ENCODE measurements around the gene GJE1.
A peak's percentile ranks its signal among the peaks of the same experiment; 100 is the strongest.
"Not testable (repeated sequence)": the region's sequence is repeated elsewhere in the genome, so short reads cannot be mapped to it uniquely, and the experiment has no call there.

GJE1 gene

DNA sequence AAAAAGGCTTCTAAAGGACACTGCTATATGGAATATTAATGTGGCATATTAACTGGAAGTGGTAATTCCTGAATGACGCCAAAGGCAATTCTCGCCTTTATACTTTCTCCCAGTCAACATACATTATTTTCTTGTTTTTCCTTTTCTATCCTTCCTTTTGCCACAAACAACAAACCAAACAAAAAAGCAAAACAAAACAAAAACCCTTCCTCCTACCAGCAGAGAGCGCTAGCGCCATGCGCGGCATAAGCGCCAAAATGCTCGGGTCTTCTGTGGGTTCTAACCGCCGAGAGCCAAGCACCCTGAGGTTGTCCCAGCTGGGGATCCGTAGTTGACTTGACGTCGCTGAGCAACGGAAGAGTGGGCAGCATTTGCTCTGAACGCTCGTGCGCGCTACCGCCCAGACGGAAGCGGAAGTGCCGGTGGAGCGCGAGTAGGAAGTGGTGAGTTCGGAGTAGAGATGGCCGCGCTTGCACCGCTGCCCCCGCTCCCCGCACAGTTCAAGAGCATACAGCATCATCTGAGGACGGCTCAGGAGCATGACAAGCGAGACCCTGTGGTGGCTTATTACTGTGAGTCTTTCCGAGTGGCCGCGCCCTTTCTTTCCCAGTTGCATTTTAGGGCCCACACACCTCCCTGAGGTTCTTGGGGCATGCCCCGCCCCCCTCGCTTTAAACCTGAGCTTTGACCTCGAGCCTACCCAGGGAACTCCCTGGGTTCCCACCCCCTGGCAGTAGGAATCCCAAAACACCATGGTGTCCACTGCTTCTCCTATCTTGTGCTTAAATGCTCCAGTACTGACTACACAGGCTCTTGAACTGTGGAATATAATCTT lies 14.3 kb downstream of the GJE1 start, which contains the start of the genes NMBR and VTA1:
Gene NMBR (minus strand): TSS at position 295 of the 835 bp plus-strand sequence. CDS start 58,464 bp downstream, outside the sequence.
Gene VTA1 (plus strand): TSS at position 436 of the 835 bp plus-strand sequence. CDS start 25 bp downstream, at position 461.
- no peaks in the 10 kb centered on the region for H3K27me3 ChIP-seq (ENCODE audit: control insufficient read depth, insufficient read depth, low read length)
- H3K36me3 ChIP-seq (ENCODE audit: control insufficient read depth, insufficient read depth, low read length): no peaks in the 10 kb centered on the region
- peak within 1 kb of the TSS; percentile 34 for H3K27ac ChIP-seq (ENCODE audit: low read depth, low read length)
- H3K4me1 ChIP-seq (ENCODE audit: control insufficient read depth, insufficient read depth, low read length): peaks cover 12% of the 10 kb centered on the region
- H3K4me3 ChIP-seq (ENCODE audit: low read length): peak within 1 kb of the TSS; percentile 98
- peak within 1 kb of the TSS; percentile 84 for H3K9ac ChIP-seq (ENCODE audit: low read length)

DNA sequence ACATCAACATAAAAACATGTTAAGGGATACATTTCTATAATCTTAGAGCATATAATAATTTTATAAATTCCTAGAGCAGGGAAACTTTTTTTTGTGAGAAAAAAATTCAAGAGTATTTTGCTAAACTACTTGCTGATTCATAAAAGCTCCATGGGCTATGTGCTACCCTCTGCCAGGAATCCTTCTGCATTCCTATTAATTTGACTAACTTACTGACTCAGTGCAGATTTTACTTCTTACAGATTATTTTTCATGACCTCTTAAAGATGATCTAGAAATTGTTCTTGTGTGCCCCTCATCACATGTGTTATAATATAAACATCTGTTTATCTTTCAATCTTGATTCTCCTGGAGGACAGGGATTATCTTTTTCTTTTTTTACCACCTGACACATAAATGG lies 20.0 kb downstream of the GJE1 start:
- Histone ChIP-seq H3K4me3 (ENCODE audit: low read length) (no peak overlapping the region), H3K4me1 (ENCODE audit: control insufficient read depth, insufficient read depth, low read length) (peaks cover 9% of the 10 kb centered on the region), H3K27me3 (ENCODE audit: control insufficient read depth, insufficient read depth, low read length) (no peaks in the 10 kb centered on the region), H3K27ac (ENCODE audit: low read depth, low read length) (no peak overlapping the region), H3K9ac (ENCODE audit: low read length) (no peak overlapping the region), H3K36me3 (ENCODE audit: control insufficient read depth, insufficient read depth, low read length) (no peaks in the 10 kb centered on the region)

DNA sequence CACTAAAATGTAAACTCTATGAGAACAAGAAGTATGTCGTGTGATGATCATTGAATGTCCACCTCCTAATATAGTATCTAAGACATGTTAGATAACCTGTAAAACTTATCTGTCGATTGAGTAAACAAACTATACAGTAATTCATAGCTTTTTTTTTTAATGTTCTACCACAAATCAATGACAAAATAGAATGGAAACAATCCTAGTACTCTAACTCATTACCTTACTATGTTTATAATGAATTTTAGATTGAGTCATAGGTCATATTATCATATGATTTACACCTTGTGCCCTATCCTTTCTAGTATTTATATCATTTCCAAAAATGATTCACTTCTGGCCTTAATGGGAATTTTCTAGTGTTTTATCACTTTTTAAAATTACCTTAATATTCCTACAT lies 20.5 kb downstream of the GJE1 start:
- no peak overlapping the region for H3K27ac ChIP-seq (ENCODE audit: low read depth, low read length)
- no peak overlapping the region for H3K4me3 ChIP-seq (ENCODE audit: low read length)
- no peaks in the 10 kb centered on the region for H3K36me3 ChIP-seq (ENCODE audit: control insufficient read depth, insufficient read depth, low read length)
- peaks cover 4% of the 10 kb centered on the region for H3K4me1 ChIP-seq (ENCODE audit: control insufficient read depth, insufficient read depth, low read length)
- H3K9ac ChIP-seq (ENCODE audit: low read length): no peak overlapping the region
- no peaks in the 10 kb centered on the region for H3K27me3 ChIP-seq (ENCODE audit: control insufficient read depth, insufficient read depth, low read length)

DNA sequence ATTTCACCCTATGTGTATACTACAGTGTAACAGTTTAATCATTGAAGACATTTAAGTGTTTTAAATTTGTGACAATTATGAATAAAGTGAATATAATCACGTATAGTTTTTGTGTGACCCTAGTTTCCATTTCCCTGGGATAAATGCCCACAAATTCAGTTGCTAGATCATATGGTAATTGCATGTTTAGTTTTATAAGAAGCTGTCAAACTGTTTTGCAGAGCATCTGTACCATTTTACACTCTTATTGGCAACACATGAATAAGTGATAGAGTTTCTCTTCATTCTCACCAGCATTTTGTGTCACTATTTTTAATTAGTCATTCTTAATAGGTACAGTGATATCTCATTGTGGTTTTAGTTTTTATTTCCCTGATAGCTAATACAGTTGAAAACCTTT lies 21.6 kb downstream of the GJE1 start:
- H3K4me3 ChIP-seq (ENCODE audit: low read length): no peak overlapping the region
- no peaks in the 10 kb centered on the region for H3K4me1 ChIP-seq (ENCODE audit: control insufficient read depth, insufficient read depth, low read length)
- H3K9ac ChIP-seq (ENCODE audit: low read length): no peak overlapping the region
- H3K36me3 ChIP-seq (ENCODE audit: control insufficient read depth, insufficient read depth, low read length): no peaks in the 10 kb centered on the region
- no peaks in the 10 kb centered on the region for H3K27me3 ChIP-seq (ENCODE audit: control insufficient read depth, insufficient read depth, low read length)
- H3K27ac ChIP-seq (ENCODE audit: low read depth, low read length): no peak overlapping the region

DNA sequence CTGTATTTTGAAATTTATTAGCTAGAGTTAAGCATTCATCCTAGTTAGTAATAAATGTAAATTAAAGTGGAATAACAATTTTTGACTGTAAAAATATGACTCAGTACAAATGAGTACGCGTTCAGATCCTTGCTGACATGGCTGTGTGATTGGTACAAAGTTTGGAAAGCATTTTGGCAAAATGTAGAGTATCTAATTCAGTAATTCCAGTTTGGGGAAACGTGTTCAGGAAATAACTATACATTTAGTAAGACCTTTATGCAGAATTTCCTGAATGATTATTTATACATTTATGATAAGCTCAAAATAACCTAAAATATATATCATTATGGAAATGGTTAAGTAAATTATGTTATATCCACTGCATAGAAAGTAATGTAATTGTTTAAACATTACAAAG lies 22.4 kb downstream of the GJE1 start:
- no peak overlapping the region for H3K9ac ChIP-seq (ENCODE audit: low read length)
- no peaks in the 10 kb centered on the region for H3K36me3 ChIP-seq (ENCODE audit: control insufficient read depth, insufficient read depth, low read length)
- no peaks in the 10 kb centered on the region for H3K27me3 ChIP-seq (ENCODE audit: control insufficient read depth, insufficient read depth, low read length)
- no peak overlapping the region for H3K27ac ChIP-seq (ENCODE audit: low read depth, low read length)
- H3K4me1 ChIP-seq (ENCODE audit: control insufficient read depth, insufficient read depth, low read length): no peaks in the 10 kb centered on the region
- H3K4me3 ChIP-seq (ENCODE audit: low read length): no peak overlapping the region

DNA sequence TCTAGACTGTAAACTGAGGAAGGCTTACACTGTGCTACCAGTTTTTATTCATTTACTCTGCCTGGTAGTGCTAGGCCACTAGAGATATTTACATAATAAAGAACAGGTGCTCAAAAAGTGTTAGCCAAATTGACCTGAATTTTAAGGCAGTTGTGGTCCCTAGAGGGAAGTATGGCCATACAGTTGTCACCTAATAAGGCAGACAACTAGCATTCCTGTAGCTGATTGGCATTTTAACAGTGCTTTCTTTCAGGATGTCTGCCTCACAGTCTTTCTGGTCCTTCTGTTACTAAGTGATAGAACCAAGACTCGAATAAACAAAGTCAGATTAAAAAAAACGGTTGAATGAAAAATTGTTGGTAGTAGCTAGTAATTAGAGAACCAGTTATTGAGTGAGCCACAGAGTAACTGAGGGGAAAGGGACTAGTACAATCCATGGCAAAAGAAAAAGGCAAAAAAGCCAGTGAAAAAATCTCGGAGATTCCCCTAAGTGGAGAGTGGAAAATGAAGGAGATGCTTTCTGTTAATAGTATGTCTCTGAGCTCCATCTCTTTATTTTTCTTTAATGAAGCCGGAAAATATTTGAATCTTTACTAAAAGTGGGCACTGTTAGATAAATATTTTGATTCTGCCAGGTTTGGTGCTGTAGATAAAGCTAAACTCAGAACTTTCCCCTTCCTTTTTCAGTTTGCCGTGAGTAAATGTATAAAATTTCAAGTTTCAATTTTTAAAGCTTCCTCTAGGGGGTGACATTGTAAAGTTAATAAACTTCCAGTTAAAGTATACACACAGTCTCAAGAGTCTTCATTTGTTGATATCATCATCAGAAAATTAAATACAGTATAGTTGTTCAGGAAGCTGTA lies 23.4 kb downstream of the GJE1 start:
- H3K9ac ChIP-seq (ENCODE audit: low read length): no peak overlapping the region
- H3K27ac ChIP-seq (ENCODE audit: low read depth, low read length): no peak overlapping the region
- no peaks in the 10 kb centered on the region for H3K27me3 ChIP-seq (ENCODE audit: control insufficient read depth, insufficient read depth, low read length)
- no peak overlapping the region for H3K4me3 ChIP-seq (ENCODE audit: low read length)
- no peaks in the 10 kb centered on the region for H3K4me1 ChIP-seq (ENCODE audit: control insufficient read depth, insufficient read depth, low read length)
- no peaks in the 10 kb centered on the region for H3K36me3 ChIP-seq (ENCODE audit: control insufficient read depth, insufficient read depth, low read length)

DNA sequence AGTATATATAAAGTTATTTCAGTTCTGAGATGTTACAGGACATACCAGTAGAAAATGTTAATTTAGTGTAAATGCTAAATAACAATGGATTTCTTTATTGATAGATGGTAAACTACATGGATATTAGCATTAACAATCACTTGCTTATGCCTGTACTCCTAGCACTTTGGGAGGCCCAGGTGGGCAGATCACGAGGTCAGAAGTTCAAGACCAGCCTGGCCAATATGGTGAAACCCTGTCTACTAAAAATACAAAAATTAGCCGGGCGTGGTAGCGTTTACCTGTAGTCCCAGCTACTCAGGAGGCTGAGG lies 24.0 kb downstream of the GJE1 start:
- not testable (repeated sequence) for H3K9ac ChIP-seq (ENCODE audit: low read length); H3K4me1 ChIP-seq (ENCODE audit: control insufficient read depth, insufficient read depth, low read length); H3K27ac ChIP-seq (ENCODE audit: low read depth, low read length); H3K36me3 ChIP-seq (ENCODE audit: control insufficient read depth, insufficient read depth, low read length); H3K4me3 ChIP-seq (ENCODE audit: low read length); H3K27me3 ChIP-seq (ENCODE audit: control insufficient read depth, insufficient read depth, low read length)

DNA sequence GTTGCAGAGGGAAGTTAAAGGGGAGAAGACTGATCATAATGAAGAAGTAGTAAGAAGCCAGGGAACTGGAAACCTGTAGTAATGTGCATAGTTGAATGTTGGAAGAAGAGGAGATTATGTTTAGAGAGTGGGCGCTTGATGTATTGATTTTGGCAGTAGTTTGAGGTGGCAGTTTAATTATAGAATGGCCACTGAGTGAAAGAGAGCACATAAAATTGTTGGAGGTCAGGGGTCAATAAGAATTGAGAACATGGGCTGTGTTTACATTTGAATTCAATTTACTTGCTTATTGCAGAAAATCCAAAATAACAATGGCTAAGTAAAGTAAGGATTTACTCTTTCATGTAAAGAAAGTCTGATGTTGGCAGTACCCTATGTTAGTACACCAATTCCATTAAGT lies 30.1 kb downstream of the GJE1 start:
- Histone ChIP-seq H3K9ac (ENCODE audit: low read length) (no peak overlapping the region), H3K4me3 (ENCODE audit: low read length) (no peak overlapping the region), H3K27ac (ENCODE audit: low read depth, low read length) (no peak overlapping the region), H3K27me3 (ENCODE audit: control insufficient read depth, insufficient read depth, low read length) (no peaks in the 10 kb centered on the region), H3K4me1 (ENCODE audit: control insufficient read depth, insufficient read depth, low read length) (no peaks in the 10 kb centered on the region), H3K36me3 (ENCODE audit: control insufficient read depth, insufficient read depth, low read length) (peaks cover 3% of the 10 kb centered on the region)

DNA sequence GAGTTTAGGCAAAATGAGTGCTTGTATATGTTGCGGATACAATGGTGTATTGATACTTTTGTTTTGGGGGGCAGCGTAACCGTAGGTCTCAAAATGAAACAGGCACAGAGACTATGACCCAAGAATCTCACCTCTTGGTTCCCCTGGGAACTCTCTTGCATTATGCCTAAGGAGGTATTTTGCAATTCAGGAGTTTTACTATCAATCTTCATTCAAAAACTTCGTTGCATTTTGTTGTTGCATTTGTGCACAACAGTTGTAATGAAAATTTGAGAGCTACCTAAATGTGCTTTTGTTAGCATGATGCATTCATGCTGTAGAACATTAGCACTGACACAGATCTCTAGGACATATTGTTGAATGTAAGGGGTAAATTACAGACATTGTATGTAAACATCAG lies 32.5 kb downstream of the GJE1 start:
- no peak overlapping the region for H3K27ac ChIP-seq (ENCODE audit: low read depth, low read length)
- peaks cover 3% of the 10 kb centered on the region for H3K36me3 ChIP-seq (ENCODE audit: control insufficient read depth, insufficient read depth, low read length)
- H3K4me3 ChIP-seq (ENCODE audit: low read length): no peak overlapping the region
- no peak overlapping the region for H3K9ac ChIP-seq (ENCODE audit: low read length)
- H3K27me3 ChIP-seq (ENCODE audit: control insufficient read depth, insufficient read depth, low read length): no peaks in the 10 kb centered on the region
- H3K4me1 ChIP-seq (ENCODE audit: control insufficient read depth, insufficient read depth, low read length): no peaks in the 10 kb centered on the region

DNA sequence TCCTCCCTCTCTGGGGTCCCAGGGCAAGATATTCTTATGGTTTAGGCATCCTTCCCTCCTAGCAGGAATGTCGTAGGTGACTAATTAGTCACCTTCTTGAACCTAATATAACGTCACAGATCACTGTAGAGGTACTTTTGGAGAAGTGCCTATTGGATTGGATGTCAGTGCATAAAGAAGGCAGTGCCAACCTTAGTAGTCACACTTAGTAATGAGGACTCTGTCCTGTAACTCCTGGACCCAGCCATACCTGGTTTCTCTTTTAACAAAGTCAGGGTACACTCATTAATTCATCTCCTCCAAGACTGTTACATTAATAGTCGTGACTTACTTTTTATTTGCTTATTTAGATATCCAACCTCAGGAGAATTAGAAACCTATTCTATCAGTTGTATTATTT lies 34.3 kb downstream of the GJE1 start:
- H3K4me1 ChIP-seq (ENCODE audit: control insufficient read depth, insufficient read depth, low read length): no peaks in the 10 kb centered on the region
- no peak overlapping the region for H3K9ac ChIP-seq (ENCODE audit: low read length)
- H3K27me3 ChIP-seq (ENCODE audit: control insufficient read depth, insufficient read depth, low read length): no peaks in the 10 kb centered on the region
- no peak overlapping the region for H3K4me3 ChIP-seq (ENCODE audit: low read length)
- peaks cover 3% of the 10 kb centered on the region for H3K36me3 ChIP-seq (ENCODE audit: control insufficient read depth, insufficient read depth, low read length)
- no peak overlapping the region for H3K27ac ChIP-seq (ENCODE audit: low read depth, low read length)

DNA sequence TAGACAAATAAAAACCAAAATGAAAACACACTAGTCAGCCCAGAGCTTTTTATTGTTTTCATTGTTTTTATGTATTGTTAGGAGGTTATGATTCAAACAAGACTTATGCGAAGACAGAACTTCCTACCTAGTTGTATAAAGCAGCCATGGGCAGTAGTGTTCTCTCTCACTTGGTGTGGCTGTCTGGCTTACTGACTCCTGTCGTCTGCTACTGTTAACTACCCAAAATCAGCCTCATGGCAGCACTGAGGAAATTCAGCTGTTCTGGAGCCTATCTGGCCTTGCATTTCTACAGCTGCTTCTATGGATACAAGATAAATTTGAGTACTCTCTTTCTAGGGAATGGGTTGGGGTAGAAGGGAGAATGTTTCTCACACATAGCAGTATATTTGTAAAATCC lies 34.8 kb downstream of the GJE1 start:
- Histone ChIP-seq H3K4me3 (ENCODE audit: low read length) (no peak overlapping the region), H3K36me3 (ENCODE audit: control insufficient read depth, insufficient read depth, low read length) (peaks cover 3% of the 10 kb centered on the region), H3K27me3 (ENCODE audit: control insufficient read depth, insufficient read depth, low read length) (no peaks in the 10 kb centered on the region), H3K27ac (ENCODE audit: low read depth, low read length) (no peak overlapping the region), H3K9ac (ENCODE audit: low read length) (no peak overlapping the region), H3K4me1 (ENCODE audit: control insufficient read depth, insufficient read depth, low read length) (no peaks in the 10 kb centered on the region)

DNA sequence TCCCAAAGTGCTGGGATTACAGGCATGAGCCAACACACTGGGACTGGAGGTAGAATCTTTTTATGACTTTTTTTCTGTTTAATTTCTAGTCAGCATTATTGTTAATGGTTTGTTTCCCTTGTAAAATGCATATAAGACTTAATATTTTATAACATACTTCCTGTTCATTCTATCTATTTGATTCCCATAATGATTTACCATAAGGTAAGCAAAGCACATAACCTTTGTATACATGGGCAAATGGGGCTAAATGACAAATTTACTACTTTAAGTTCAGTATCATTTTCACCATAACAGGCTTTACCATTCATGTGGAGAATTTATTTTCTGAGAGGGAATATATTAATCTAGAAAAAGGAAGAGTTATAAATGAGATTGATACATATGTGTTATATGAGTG lies 38.6 kb downstream of the GJE1 start:
- H3K36me3 ChIP-seq (ENCODE audit: control insufficient read depth, insufficient read depth, low read length): peaks cover 6% of the 10 kb centered on the region
- no peak overlapping the region for H3K4me3 ChIP-seq (ENCODE audit: low read length)
- no peak overlapping the region for H3K27ac ChIP-seq (ENCODE audit: low read depth, low read length)
- H3K4me1 ChIP-seq (ENCODE audit: control insufficient read depth, insufficient read depth, low read length): no peaks in the 10 kb centered on the region
- no peaks in the 10 kb centered on the region for H3K27me3 ChIP-seq (ENCODE audit: control insufficient read depth, insufficient read depth, low read length)
- H3K9ac ChIP-seq (ENCODE audit: low read length): no peak overlapping the region
